ENCODE measurements around the gene ARHGAP24. TPM values are rescaled to one million over a fixed set of nuclear protein-coding genes. Genes with fewer than 3 reads are reported as not detected.
A peak's percentile ranks its signal among the peaks of the same experiment; 100 is the strongest.

Gene ARHGAP24
- total RNA-seq, 1 donor, result 52.5 TPM

- H4K20me1 ChIP-seq (ENCODE audit: insufficient read depth, low read length), result no peaks in the 10 kb centered on the region
- TF ChIP-seq, protein P1, sequence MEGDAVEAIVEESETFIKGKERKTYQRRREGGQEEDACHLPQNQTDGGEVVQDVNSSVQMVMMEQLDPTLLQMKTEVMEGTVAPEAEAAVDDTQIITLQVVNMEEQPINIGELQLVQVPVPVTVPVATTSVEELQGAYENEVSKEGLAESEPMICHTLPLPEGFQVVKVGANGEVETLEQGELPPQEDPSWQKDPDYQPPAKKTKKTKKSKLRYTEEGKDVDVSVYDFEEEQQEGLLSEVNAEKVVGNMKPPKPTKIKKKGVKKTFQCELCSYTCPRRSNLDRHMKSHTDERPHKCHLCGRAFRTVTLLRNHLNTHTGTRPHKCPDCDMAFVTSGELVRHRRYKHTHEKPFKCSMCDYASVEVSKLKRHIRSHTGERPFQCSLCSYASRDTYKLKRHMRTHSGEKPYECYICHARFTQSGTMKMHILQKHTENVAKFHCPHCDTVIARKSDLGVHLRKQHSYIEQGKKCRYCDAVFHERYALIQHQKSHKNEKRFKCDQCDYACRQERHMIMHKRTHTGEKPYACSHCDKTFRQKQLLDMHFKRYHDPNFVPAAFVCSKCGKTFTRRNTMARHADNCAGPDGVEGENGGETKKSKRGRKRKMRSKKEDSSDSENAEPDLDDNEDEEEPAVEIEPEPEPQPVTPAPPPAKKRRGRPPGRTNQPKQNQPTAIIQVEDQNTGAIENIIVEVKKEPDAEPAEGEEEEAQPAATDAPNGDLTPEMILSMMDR (IDR thresholded peaks at IDR 0.05; ENCODE audit: extremely low read depth, low read depth, low read length), result no peak
- no peaks in the 10 kb centered on the region for H3K36me3 ChIP-seq (ENCODE audit: insufficient read depth, low read length)
- no peak overlapping the region for H3K4me3 ChIP-seq (ENCODE audit: insufficient read depth, low read length)
- peaks cover 21% of the 10 kb centered on the region for H3K4me1 ChIP-seq (ENCODE audit: insufficient read depth, low read length)
- H3K27me3 ChIP-seq (ENCODE audit: insufficient read depth, low read length), result no peaks in the 10 kb centered on the region
- no peaks in the 10 kb centered on the region for H3K79me2 ChIP-seq (ENCODE audit: insufficient read depth, low read length)
- H3K27ac ChIP-seq (ENCODE audit: low read depth, low read length), result no peak overlapping the region
- peak overlapping the region; percentile 39 for H3K4me2 ChIP-seq (ENCODE audit: insufficient read depth, low read length)
- peak; percentile 26 for DNase-seq (ENCODE audit: insufficient read length, low spot score, missing footprints)
- H2AFZ ChIP-seq (ENCODE audit: low read length), result peak overlapping the region; percentile 70
- no peaks in the 10 kb centered on the region for H3K9me3 ChIP-seq (ENCODE audit: low read depth, low read length)
Observed at GRCh38 chr4:85748654-85749053, 273.7 kb downstream of the ARHGAP24 start.

- no peak overlapping the region for H3K27ac ChIP-seq (ENCODE audit: low read depth, low read length)
Observed at GRCh38 chr4:85751866-85752265, 276.9 kb downstream of the ARHGAP24 start.

DNA sequence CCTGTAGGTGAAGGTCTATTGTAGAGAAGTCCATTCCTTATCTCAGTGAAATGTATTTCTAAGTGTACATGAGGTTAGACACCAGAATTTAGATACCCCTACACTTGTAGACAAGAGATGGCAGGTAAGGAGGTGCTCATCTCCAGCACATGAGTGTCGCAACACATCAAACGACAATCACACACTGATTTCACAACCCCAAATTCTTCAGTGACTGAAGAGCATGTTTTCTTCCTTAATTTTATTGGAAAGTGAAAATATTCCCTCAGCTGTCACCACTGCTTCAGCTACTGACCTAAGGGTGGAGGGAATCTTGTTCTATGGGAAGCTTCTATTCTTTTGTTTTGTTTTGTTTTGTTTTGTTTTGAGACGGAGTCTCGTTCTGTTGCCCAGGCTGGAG, 280.3 kb downstream of the ARHGAP24 start:
- Histone ChIP-seq H3K79me2 (ENCODE audit: insufficient read depth, low read length) (no peaks in the 10 kb centered on the region), H3K4me1 (ENCODE audit: insufficient read depth, low read length) (peaks cover 6% of the 10 kb centered on the region), H3K27me3 (ENCODE audit: insufficient read depth, low read length) (no peaks in the 10 kb centered on the region), H4K20me1 (ENCODE audit: insufficient read depth, low read length) (no peaks in the 10 kb centered on the region), H3K4me2 (ENCODE audit: insufficient read depth, low read length) (no peak overlapping the region), H2AFZ (ENCODE audit: low read length) (no peak overlapping the region), H3K36me3 (ENCODE audit: insufficient read depth, low read length) (no peaks in the 10 kb centered on the region), H3K9me3 (ENCODE audit: low read depth, low read length) (no peaks in the 10 kb centered on the region), H3K4me3 (ENCODE audit: insufficient read depth, low read length) (no peak overlapping the region), H3K27ac (ENCODE audit: low read depth, low read length) (no peak overlapping the region)
- no peak for DNase-seq (ENCODE audit: insufficient read length, low spot score, missing footprints)
- TF ChIP-seq, protein P1 (IDR thresholded peaks at IDR 0.05; ENCODE audit: extremely low read depth, low read depth, low read length), result no peak

More at GRCh38 chr4:85751866-85752265, 276.9 kb downstream of the ARHGAP24 start:
- no peaks in the 10 kb centered on the region for H3K9me3 ChIP-seq (ENCODE audit: low read depth, low read length)
- TF ChIP-seq, protein P1 (IDR thresholded peaks at IDR 0.05; ENCODE audit: extremely low read depth, low read depth, low read length), result no peak
- no peaks in the 10 kb centered on the region for H3K27me3 ChIP-seq (ENCODE audit: insufficient read depth, low read length)
- H3K4me2 ChIP-seq (ENCODE audit: insufficient read depth, low read length), result no peak overlapping the region
- no peak overlapping the region for H3K4me3 ChIP-seq (ENCODE audit: insufficient read depth, low read length)
- DNase-seq (ENCODE audit: insufficient read length, low spot score, missing footprints), result no peak
- no peaks in the 10 kb centered on the region for H4K20me1 ChIP-seq (ENCODE audit: insufficient read depth, low read length)
- H3K36me3 ChIP-seq (ENCODE audit: insufficient read depth, low read length), result no peaks in the 10 kb centered on the region
- H3K79me2 ChIP-seq (ENCODE audit: insufficient read depth, low read length), result no peaks in the 10 kb centered on the region
- H3K4me1 ChIP-seq (ENCODE audit: insufficient read depth, low read length), result peaks cover 13% of the 10 kb centered on the region
- H2AFZ ChIP-seq (ENCODE audit: low read length), result no peak overlapping the region

GRCh38 chr4:85756938-85757337, 282.0 kb downstream of the ARHGAP24 start:
- Histone ChIP-seq H3K9me3 (ENCODE audit: low read depth, low read length) (no peaks in the 10 kb centered on the region), H3K4me1 (ENCODE audit: insufficient read depth, low read length) (peaks cover 14% of the 10 kb centered on the region), H2AFZ (ENCODE audit: low read length) (peak overlapping the region; percentile 13), H3K79me2 (ENCODE audit: insufficient read depth, low read length) (no peaks in the 10 kb centered on the region), H4K20me1 (ENCODE audit: insufficient read depth, low read length) (no peaks in the 10 kb centered on the region), H3K36me3 (ENCODE audit: insufficient read depth, low read length) (no peaks in the 10 kb centered on the region), H3K4me3 (ENCODE audit: insufficient read depth, low read length) (no peak overlapping the region), H3K4me2 (ENCODE audit: insufficient read depth, low read length) (no peak overlapping the region), H3K27me3 (ENCODE audit: insufficient read depth, low read length) (no peaks in the 10 kb centered on the region), H3K27ac (ENCODE audit: low read depth, low read length) (no peak overlapping the region)
- DNase-seq (ENCODE audit: insufficient read length, low spot score, missing footprints), result peak; percentile 42
- TF ChIP-seq, protein P1 (IDR thresholded peaks at IDR 0.05; ENCODE audit: extremely low read depth, low read depth, low read length), result peak; percentile 65
